Ureter (tissue), 1 donor: ENCODE results near the gene NPEPL1. TPM values are rescaled to one million over a fixed set of nuclear protein-coding genes. Genes with fewer than 3 reads are reported as not detected.

Experiments used
- DNase-seq: peaks from one replicate; pipeline ENCODE4 v3.0.0-alpha.2; 2020; ENCODE audit warnings: low spot score
- total RNA-seq: library from RNA; stranded (reverse); gene quantifications from one replicate; pipeline ENCODE4 v1.2.4, GENCODE V29; 2023
- donor health status: DM: yes; HTN: yes; CAD: no.

NPEPL1 gene
- total RNA-seq, 1 donor from 2014 or later, result 50.4 TPM

GRCh38 chr20:58657986-58658385 lies 34.6 kb upstream of the NPEPL1 start:
- no peak for DNase-seq

- DNase-seq, result no peak
Measured at GRCh38 chr20:58658760-58659159, 33.8 kb upstream of the NPEPL1 start.

- DNase-seq, result no peak
Measured at GRCh38 chr20:58659841-58660240, 32.8 kb upstream of the NPEPL1 start.

- no peak for DNase-seq
Measured at GRCh38 chr20:58660855-58661597, 31.6 kb upstream of the NPEPL1 start.

DNA sequence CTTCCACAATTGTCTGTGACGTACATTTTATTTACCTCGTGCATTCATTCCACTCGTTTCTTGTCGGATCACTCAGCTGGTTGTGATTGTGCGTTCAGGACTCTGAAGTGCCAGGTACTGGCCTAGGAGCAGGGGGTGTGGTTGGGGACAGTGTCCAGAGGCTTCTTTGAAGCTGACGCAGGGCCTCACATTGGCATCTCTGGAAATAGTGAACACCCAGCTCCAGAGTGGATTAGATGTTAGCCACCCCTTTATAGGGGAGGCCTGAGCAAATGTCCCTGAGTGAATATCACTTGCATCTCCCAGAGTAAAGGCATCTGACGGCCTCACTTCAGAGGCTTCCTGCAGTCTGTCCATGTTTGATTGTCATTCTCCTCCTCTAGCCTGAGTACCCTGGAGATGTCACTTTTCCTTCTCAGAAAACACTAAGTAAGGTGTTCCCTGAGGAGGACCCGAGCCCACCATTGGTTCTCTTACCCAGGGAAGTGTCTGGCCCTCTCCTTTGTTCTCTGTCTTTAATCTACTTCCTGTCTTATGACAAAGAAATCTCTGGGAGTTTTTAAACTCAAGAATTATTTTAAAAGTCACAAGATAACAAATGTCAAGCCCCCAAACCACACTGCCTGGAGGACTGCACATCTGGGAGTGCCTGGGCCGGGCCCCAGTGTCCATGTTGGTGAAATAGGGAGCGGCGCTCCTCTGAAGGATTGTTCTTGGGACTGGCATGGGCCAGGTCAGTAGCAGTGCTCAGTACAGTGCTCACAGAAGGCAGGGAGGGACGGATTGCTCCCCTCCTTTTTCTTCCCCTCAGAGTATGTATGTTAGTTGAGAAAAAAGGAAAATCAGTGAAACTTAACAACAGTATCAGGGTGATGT lies 30.8 kb upstream of the NPEPL1 start:
- DNase-seq, result no peak

- no peak for DNase-seq
Measured at GRCh38 chr20:58664331-58664730, 28.3 kb upstream of the NPEPL1 start.

- no peak for DNase-seq
Measured at GRCh38 chr20:58664883-58665282, 27.7 kb upstream of the NPEPL1 start.

DNA sequence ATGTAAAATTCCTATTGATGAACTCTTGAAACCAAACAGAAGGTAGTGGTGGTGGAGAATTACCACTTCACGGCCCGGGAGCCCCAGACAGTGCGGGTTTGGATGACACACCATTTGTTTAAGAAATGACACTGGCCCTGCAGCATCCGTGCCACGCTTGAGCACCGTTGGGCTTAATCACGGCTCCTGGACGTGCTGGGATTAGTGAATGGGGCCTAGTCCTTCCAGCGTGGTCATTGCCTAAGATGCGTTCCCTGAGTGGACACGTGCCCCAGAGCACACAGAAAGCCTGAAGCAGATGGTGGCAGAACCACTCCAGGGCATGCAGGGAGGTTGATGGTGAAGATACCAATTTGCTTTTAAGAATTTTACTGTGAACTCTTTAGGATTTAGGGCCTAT lies 27.0 kb upstream of the NPEPL1 start:
- no peak for DNase-seq

GRCh38 chr20:58666702-58667101 lies 25.9 kb upstream of the NPEPL1 start:
- no peak for DNase-seq

DNA sequence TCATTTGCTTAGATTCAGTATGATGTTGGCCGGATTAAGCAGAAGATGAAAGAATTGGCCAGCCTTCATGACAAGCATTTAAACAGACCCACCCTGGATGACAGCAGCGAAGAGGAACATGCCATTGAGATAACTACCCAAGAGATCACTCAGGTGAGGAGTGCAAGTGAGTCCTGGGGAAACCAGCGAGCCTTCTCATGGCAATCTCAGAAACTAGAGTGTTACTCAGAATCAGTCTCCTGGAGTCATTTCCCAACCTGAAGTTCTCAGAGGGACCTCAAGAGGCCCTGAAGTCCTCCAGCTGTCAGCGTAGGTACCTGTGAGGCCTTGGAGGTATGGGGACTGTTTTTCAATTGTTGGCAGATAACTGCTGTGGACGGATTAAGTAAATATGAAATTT lies 24.6 kb upstream of the NPEPL1 start:
- DNase-seq, result no peak

- no peak for DNase-seq
Measured at GRCh38 chr20:58668901-58669286, 23.7 kb upstream of the NPEPL1 start.

- no peak for DNase-seq
Measured at GRCh38 chr20:58669287-58670006, 23.2 kb upstream of the NPEPL1 start.

DNA sequence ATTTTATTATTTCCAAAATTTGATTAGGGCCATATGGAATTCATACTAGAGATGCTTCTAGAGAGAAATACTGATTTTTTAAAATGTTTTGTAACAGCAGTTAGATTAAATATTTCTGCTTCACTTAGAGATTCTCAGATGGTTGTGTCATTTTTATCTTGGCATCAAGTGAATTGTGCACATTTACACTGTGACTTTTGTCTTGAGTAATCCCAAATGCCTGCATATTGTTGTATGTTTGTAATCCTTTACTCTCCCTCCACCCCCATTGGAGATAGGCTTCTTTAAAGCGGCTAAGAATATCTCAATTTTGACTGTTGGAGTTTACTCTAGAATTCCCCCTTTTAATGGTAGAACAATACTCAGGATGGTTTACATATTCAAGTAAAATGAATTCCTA lies 22.5 kb upstream of the NPEPL1 start:
- no peak for DNase-seq

- no peak for DNase-seq
Measured at GRCh38 chr20:58670659-58671058, 21.9 kb upstream of the NPEPL1 start.

DNA sequence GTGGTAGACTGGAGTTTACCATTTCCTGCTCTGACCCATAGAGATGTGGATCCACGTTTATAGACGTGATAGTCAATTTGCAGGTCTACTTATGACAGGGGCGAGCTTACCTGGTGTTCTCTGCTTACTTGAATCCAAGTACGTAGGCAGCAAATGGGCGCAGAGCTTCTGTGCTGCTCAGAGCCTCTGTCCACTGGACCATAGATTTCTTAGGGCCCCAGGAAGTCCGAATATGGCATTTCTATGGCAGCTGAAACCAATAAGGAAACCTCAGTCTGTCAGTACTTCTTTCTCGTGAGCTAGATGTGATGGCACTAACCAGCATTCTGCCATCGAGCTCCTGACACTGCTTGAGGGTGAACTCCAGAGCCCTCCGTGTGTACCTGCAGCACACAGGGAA lies 19.5 kb upstream of the NPEPL1 start:
- DNase-seq, result no peak

DNA sequence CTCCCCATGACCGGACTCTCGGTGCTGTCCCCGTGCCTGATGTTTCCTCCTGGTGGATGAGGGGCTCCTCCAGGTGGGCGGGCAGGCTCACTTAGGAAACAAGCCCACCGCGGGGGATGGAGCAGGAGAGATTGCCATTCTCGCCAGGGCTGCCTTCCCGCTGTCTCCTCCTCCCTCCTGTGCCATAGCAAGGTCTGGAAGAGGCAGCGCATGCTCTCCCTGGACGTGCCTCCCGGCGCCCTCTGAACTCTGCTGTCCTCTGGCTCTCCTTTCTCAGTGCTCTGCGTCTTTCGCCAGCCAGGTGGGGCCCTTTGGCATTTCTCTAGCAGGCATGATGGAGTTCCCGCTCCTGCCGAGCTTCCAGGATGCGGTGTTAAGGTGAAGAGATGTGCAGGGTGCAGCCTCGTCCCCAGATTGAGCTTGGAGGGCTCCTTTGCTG lies 17.4 kb upstream of the NPEPL1 start:
- no peak for DNase-seq

- DNase-seq, result no peak
Measured at GRCh38 chr20:58675641-58676040, 17.0 kb upstream of the NPEPL1 start.

- no peak for DNase-seq
Measured at GRCh38 chr20:58676161-58676560, 16.4 kb upstream of the NPEPL1 start.

DNA sequence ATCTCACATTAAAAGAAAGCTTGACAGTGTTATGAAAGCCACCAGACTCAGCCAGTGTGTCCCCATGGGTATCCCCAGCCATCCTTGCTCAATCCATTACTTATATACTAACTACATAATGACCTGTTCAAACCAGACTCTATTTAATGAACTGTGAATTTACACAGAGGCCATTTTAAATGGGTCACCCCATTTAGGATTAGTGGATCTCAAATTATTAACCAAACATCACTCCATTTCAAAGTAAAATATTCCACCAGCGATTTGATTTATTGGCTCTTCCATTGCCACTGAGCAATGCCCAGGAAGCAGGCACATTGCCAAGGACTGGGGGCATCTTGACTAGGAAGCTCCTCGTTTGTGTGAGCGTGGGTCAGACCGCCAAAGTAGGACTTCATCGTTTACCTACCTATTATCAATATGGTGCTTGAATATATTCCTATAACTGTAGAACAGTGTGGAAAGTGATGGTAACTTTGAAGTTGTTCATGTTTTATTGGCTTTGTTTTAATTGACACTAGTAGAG lies 15.5 kb upstream of the NPEPL1 start:
- no peak for DNase-seq

DNA sequence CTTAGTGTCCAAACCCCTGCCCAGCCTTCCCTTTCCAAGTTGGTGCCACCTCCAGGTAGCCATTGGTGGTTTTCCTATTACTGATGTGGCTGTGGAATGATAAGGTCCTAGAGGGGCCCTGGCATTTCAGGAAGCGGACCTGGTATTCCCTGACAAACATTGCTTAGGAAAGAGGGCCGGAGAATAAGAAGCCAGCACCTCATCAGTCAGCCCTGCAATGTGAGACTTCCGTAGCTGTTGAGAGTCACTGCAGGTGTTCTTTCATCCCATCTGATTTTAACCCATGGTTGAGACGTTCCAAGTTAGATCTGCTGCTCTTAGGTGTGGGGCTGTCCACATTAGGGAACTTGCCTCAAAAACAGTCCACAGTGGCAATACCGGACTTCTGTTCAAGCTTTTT lies 14.8 kb upstream of the NPEPL1 start:
- DNase-seq, result no peak

DNA sequence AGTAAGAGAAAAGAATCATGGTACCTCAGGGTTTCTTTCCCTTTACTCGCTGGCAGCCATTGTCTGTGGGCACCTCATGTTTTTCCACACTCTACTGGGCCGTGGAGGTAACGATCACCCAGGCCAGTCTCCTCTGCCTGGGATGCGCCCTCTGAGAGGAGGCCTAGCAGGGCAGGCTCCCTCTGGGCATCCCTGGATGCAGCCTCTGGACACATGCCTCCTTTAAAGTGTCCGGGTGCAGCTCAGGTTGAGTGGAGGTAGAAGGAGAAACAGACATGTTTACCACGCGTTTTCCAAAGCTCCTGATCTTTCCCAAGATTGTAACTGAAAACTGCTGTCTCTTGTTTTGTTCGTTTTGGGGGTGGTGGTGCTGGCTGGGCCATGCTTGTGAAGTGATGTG lies 13.8 kb upstream of the NPEPL1 start:
- no peak for DNase-seq
